ENCODE data around the gene HES1. TPM values are rescaled to one million over a fixed set of nuclear protein-coding genes. Genes with fewer than 3 reads are reported as not detected.

The HES1 gene
- total and polyA plus RNA-seq, 9 of the 15 experiments (the other 6 are each of a cell fraction or from before 2014, with no cell fraction given): 3.4 to 37.0 (median 19.3) TPM

GRCh38 chr3:194124193-194124592, 11.8 kb upstream of the HES1 start:
- ATAC-seq: no peak
- in situ Hi-C loops (cut with MboI): no loop called here
- no peak overlapping the region for H3K4me2 ChIP-seq (ENCODE audit: insufficient read depth, low read length)
- H3K9me1 ChIP-seq (ENCODE audit: control insufficient read depth, insufficient read depth, low read length): no peaks in the 10 kb centered on the region
- H3K27ac ChIP-seq (ENCODE audit: extremely low read depth, low read depth, low read length): no peak overlapping the region
- no peaks in the 10 kb centered on the region for H3K79me2 ChIP-seq (ENCODE audit: control insufficient read depth, insufficient read depth, low read length)
- BruUV-seq (replicated peaks): no TSS peak
- H3K36me3 ChIP-seq (ENCODE audit: control insufficient read depth, insufficient read depth, low read length): no peaks in the 10 kb centered on the region
- intact Hi-C loops (cut with micrococcal nuclease): no loop called here
- H3K9me3 ChIP-seq (replicated peaks; ENCODE audit: control insufficient read depth, insufficient read depth, low read depth, low read length): no peaks in the 10 kb centered on the region
- ChIA-PET POLR2A (interaction anchor here (1.1 to 1.3 kb wide), 3 partner anchors 10 to 14 kb away, joined by 5 to 6 read pairs (median 6); partner anchors contain the start of gene HES1), CTCF (ENCODE audit: low intra/inter-chr PET ratio) (no interaction called here)
- H2AFZ ChIP-seq (ENCODE audit: low read depth, low read length): no peak overlapping the region
- FAIRE-seq: no peak
- peaks cover 2 to 5% of the 10 kb centered on the region in 2 experiments; a peak in 1 of 5 replicates for H3K27me3 ChIP-seq (ENCODE audit: control insufficient read depth in 2 of 2, insufficient read depth in 2 of 2, low read length in 2 of 2)
- no peak overlapping the region for H3K4me3 ChIP-seq
- H3K4me1 ChIP-seq (replicated peaks in 1 of 2; ENCODE audit: control insufficient read depth in 2 of 2, insufficient read depth in 2 of 2, low read length in 2 of 2): peaks cover 0 to 3% of the 10 kb centered on the region in 2 experiments; a peak in 1 of 5 replicates
- no peaks in the 10 kb centered on the region for H4K20me1 ChIP-seq (replicated peaks; ENCODE audit: control insufficient read depth, insufficient read depth, low read length)
- TF ChIP-seq BCL6 (CRISPR knock-in tag; IDR thresholded peaks at IDR 0.05) (no peak), TCF3 (CRISPR knock-in tag; IDR thresholded peaks at IDR 0.05) (no peak), ILK (tag; IDR thresholded peaks at IDR 0.05; ENCODE audit: borderline replicate concordance, low read depth) (no peak), MLLT1 (IDR thresholded peaks at IDR 0.05) (no peak), ATF6 (CRISPR knock-in tag; IDR thresholded peaks at IDR 0.05) (no peak), ZZZ3 (IDR thresholded peaks at IDR 0.05) (no peak), GTF2F1 (IDR thresholded peaks at IDR 0.05; ENCODE audit: low read depth, low read length) (no peak)
- TF ChIP-seq, protein P1, sequence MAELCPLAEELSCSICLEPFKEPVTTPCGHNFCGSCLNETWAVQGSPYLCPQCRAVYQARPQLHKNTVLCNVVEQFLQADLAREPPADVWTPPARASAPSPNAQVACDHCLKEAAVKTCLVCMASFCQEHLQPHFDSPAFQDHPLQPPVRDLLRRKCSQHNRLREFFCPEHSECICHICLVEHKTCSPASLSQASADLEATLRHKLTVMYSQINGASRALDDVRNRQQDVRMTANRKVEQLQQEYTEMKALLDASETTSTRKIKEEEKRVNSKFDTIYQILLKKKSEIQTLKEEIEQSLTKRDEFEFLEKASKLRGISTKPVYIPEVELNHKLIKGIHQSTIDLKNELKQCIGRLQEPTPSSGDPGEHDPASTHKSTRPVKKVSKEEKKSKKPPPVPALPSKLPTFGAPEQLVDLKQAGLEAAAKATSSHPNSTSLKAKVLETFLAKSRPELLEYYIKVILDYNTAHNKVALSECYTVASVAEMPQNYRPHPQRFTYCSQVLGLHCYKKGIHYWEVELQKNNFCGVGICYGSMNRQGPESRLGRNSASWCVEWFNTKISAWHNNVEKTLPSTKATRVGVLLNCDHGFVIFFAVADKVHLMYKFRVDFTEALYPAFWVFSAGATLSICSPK (IDR thresholded peaks at IDR 0.05; ENCODE audit: borderline replicate concordance): no peak
- H3K9ac ChIP-seq (ENCODE audit: insufficient read depth in 1 of 2, low read depth in 2 of 2, low read length in 2 of 2): no peak overlapping the region
- WGBS (ENCODE audit: insufficient coverage, low coverage, missing lambda C conversion rate): 46% methylated on average over 3 of the region's 4 CpGs
- no peak for DNase-seq (ENCODE audit: extremely low read depth in 1 of 4, low spot score in 3 of 4)
